SU-DHL-6 (cell line): ENCODE results near the gene RASD2.

Source experiments
- H2AFZ ChIP-seq: fragments of 200-600 bp; sonication (generic); 2 replicates; pipeline ENCODE4 v1.6.1; 2014; ENCODE audit warnings: low read depth, mild to moderate bottlenecking, moderate library complexity, mixed read lengths, antibody characterized with exemption, low read length; ENCODE audit not compliant: severe bottlenecking
- H3F3A ChIP-seq: fragments of 200-600 bp; shearing (Covaris generic); 2 replicates; pipeline ENCODE4 v1.6.0; 2016; ENCODE audit warnings: antibody characterized with exemption, mild to moderate bottlenecking; ENCODE audit not compliant: insufficient read depth
- H3K27ac ChIP-seq: fragments of 200-600 bp; sonication (generic); 2 replicates; pipeline ENCODE4 v1.5.1; 2016; ENCODE audit warnings: low read depth, mild to moderate bottlenecking, low read length, moderate library complexity, mixed read lengths
- H3K27me3 ChIP-seq: fragments of 200-600 bp; sonication (generic), shearing (Covaris generic); 2 replicates; pipeline ENCODE4 v1.6.0; 2014; ENCODE audit warnings: mild to moderate bottlenecking, low read length
- H3K36me3 ChIP-seq: fragments of 200-600 bp; sonication (generic); 2 replicates; pipeline ENCODE4 v1.6.1; 2014; ENCODE audit warnings: mild to moderate bottlenecking, low read length, mixed read lengths
- H3K4me2 ChIP-seq: fragments of 300-600, 200-600 bp; shearing (Covaris generic), sonication (generic); 2 replicates; pipeline ENCODE4 v1.6.0; 2014; ENCODE audit warnings: low read length, low read depth, mild to moderate bottlenecking; ENCODE audit not compliant: poor library complexity, severe bottlenecking
- H3K4me3 ChIP-seq: fragments of 200-600 bp; sonication (generic); 2 replicates; pipeline ENCODE4 v1.5.1; 2014; ENCODE audit warnings: antibody characterized with exemption, low read length, mild to moderate bottlenecking, mixed read lengths; ENCODE audit not compliant: insufficient read depth, poor library complexity, severe bottlenecking
- H3K79me2 ChIP-seq: fragments of 200-600 bp; sonication (generic); 2 replicates; pipeline ENCODE4 v1.6.1; 2014; ENCODE audit warnings: mild to moderate bottlenecking, low read length, moderate library complexity; ENCODE audit not compliant: insufficient read depth
- H3K9ac ChIP-seq: fragments of 200-600 bp; sonication (generic); 2 replicates; pipeline ENCODE4 v1.7.0; 2014; ENCODE audit warnings: mild to moderate bottlenecking, low read length
- H3K9me2 ChIP-seq: fragments of 200-600 bp; sonication (generic); replicated peaks from 2 replicates; pipeline ENCODE4 v1.6.1; 2014; ENCODE audit warnings: low read length; ENCODE audit not compliant: insufficient read depth
- H3K9me3 ChIP-seq: fragments of 200-600 bp; sonication (generic); 2 replicates; pipeline ENCODE4 v1.6.1; 2014; ENCODE audit warnings: low read length, mixed read lengths; ENCODE audit not compliant: insufficient read depth
- H4K20me1 ChIP-seq: fragments of 200-600 bp; sonication (generic); 2 replicates; pipeline ENCODE4 v1.6.1; 2014; ENCODE audit warnings: low read depth, mild to moderate bottlenecking, antibody characterized with exemption, low read length, moderate library complexity, mixed read lengths
- EZH2phosphoT487 ChIP-seq: fragments of 200-600 bp; sonication (generic), shearing (Covaris generic); conservative IDR thresholded peaks from 2 replicates; pipeline ENCODE4 v1.6.1; 2018; ENCODE audit warnings: mild to moderate bottlenecking, antibody characterized with exemption, low read length, moderate library complexity, mixed read lengths
- TF ChIP-seq, protein P1 (sequence below): fragments of 200-600 bp; sonication (generic); IDR thresholded peaks from one replicate; pipeline ENCODE4 v1.5.1; 2017; ENCODE audit warnings: antibody characterized with exemption, mild to moderate bottlenecking, low read length, moderate library complexity; ENCODE audit not compliant: insufficient read depth, poor library complexity, severe bottlenecking

RASD2 gene

DNA sequence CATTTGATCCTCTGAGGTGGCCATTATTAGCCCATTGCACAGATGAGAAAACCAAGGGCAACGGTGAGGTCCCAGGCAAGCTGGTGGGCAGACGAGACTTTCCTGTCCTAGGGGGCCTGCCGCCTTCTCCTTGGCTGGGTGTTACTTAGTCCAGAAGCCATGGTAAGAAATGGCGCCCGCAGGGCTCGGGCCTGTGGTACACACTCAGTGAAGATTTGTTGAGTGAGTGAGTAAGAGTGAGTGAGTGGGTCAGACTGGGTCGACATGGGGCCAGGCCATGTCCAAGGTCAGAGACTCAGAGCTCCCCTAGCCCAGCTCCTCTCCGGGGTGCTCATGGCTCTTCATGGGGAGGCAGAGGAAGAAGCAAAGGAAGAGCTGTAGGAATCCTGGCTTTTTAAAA is 36.0 kb downstream of the RASD2 start:
- Histone ChIP-seq H3F3A (no peaks in the 10 kb centered on the region), H3K79me2 (no peaks in the 10 kb centered on the region), H2AFZ (no peak overlapping the region), H3K36me3 (no peaks in the 10 kb centered on the region), H3K27ac (no peak overlapping the region), H3K9me2 (no peaks in the 10 kb centered on the region), H3K4me3 (no peak overlapping the region), H4K20me1 (no peaks in the 10 kb centered on the region), H3K9ac (no peak overlapping the region), H3K9me3 (no peaks in the 10 kb centered on the region), H3K27me3 (no peaks in the 10 kb centered on the region), H3K4me2 (no peak overlapping the region)
- no peak for TF ChIP-seq EZH2phosphoT487
- TF ChIP-seq, protein P1, sequence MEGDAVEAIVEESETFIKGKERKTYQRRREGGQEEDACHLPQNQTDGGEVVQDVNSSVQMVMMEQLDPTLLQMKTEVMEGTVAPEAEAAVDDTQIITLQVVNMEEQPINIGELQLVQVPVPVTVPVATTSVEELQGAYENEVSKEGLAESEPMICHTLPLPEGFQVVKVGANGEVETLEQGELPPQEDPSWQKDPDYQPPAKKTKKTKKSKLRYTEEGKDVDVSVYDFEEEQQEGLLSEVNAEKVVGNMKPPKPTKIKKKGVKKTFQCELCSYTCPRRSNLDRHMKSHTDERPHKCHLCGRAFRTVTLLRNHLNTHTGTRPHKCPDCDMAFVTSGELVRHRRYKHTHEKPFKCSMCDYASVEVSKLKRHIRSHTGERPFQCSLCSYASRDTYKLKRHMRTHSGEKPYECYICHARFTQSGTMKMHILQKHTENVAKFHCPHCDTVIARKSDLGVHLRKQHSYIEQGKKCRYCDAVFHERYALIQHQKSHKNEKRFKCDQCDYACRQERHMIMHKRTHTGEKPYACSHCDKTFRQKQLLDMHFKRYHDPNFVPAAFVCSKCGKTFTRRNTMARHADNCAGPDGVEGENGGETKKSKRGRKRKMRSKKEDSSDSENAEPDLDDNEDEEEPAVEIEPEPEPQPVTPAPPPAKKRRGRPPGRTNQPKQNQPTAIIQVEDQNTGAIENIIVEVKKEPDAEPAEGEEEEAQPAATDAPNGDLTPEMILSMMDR, result no peak

DNA sequence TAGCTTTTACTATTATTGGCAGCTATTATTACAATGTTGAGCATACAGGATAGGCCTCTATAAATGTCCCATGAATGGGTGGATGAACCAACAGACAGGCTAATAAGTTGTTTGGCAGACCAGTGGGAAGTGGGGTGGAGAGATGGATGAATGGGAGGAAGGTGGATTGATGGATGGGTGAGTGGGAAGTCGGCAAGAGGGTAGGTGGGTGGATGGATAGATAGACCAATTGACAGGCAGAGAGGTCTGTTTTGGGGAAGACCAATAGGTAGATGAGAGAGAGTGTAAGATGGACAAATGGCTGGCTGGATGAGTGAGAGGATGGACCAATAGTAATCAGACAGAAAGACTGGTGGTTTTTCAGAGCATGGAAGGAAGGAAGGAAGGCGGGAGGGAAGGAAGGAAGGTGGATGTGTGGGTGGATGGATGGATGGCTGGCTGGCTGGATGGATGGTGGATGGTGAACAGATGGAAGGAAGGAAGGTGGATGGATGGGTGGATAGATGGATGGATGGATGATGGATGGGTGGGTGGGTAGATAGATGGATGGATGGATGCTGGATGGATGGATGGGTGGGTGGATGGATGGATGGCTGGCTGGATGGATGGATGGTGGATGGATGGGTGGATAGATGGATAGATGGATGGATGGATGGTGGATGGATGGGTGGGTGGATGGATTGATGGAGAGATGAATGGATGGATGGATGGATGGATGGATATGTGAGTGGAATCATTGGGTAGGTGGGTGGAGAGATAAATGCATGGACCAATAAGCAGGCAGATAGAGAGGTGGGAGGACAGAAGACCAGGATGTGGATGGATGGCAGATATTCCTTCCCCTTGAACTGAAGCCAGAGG is 37.4 kb downstream of the RASD2 start:
- TF ChIP-seq, protein P1, result no peak
- no peak for TF ChIP-seq EZH2phosphoT487
- Histone ChIP-seq H3K79me2 (no peaks in the 10 kb centered on the region), H4K20me1 (no peaks in the 10 kb centered on the region), H2AFZ (no peak overlapping the region), H3K27ac (no peak overlapping the region), H3K4me3 (no peak overlapping the region), H3F3A (no peaks in the 10 kb centered on the region), H3K27me3 (no peaks in the 10 kb centered on the region), H3K9me2 (no peaks in the 10 kb centered on the region), H3K36me3 (no peaks in the 10 kb centered on the region), H3K4me2 (no peak overlapping the region), H3K9ac (no peak overlapping the region), H3K9me3 (no peaks in the 10 kb centered on the region)

DNA sequence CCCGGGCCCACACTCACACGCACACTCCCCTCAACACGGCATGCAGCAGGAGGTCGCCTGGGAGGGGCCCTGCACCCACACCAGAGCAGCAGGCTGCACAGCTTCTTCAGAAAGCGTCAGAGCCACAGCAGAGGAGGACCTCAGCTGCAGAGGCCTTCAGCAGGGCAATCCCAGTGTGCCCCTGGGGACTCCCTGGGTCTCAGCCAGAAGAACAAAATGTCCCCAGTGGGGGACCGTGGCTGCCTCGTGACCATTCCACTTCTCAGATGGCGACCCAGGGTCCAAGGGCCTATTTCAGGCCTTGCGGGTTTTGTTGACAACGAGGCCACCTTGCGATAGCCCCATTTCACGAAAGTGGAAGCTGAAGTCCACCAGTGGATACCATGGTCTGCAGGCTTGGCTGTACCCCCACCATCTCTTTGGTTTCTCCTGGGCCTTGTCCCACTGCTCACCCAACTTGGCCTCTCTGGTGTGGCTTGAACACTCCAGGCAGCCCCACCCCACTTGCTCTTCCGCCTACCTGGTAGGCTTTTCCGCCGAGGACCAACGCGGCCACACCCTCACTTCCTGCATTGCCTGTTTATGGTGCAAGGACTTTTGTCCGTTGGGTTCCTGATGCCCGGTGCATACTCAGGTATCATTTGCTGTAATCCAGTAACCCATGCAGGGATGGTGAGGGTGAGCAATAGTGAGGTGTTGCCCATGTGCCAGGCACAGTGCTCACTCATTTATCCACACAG is 38.4 kb downstream of the RASD2 start:
- Histone ChIP-seq H3K36me3 (no peaks in the 10 kb centered on the region), H3K9me2 (no peaks in the 10 kb centered on the region), H2AFZ (no peak overlapping the region), H3K27ac (no peak overlapping the region), H3K4me3 (no peak overlapping the region), H3K79me2 (no peaks in the 10 kb centered on the region), H3K9ac (no peak overlapping the region), H3K27me3 (no peaks in the 10 kb centered on the region), H4K20me1 (no peaks in the 10 kb centered on the region), H3K4me2 (no peak overlapping the region), H3F3A (no peaks in the 10 kb centered on the region), H3K9me3 (no peaks in the 10 kb centered on the region)
- TF ChIP-seq, protein P1, result no peak
- no peak for TF ChIP-seq EZH2phosphoT487
